Stimulated activated CD4-positive, alpha-beta T cell treated with anti-CD3 and anti-CD28 coated beads, Interleukin-1b, Interleukin-23, amount 100 ng/mL, for 48 hours (primary cell): ENCODE data around the gene URB2.
"Not testable (repeated sequence)": the region's sequence is repeated elsewhere in the genome, so short reads cannot be mapped to it uniquely, and the experiment has no call there.

Experiments
- DNase-seq: peaks from one replicate; pipeline ENCODE4 v3.0.0-alpha.2; 2020

Gene URB2

DNA sequence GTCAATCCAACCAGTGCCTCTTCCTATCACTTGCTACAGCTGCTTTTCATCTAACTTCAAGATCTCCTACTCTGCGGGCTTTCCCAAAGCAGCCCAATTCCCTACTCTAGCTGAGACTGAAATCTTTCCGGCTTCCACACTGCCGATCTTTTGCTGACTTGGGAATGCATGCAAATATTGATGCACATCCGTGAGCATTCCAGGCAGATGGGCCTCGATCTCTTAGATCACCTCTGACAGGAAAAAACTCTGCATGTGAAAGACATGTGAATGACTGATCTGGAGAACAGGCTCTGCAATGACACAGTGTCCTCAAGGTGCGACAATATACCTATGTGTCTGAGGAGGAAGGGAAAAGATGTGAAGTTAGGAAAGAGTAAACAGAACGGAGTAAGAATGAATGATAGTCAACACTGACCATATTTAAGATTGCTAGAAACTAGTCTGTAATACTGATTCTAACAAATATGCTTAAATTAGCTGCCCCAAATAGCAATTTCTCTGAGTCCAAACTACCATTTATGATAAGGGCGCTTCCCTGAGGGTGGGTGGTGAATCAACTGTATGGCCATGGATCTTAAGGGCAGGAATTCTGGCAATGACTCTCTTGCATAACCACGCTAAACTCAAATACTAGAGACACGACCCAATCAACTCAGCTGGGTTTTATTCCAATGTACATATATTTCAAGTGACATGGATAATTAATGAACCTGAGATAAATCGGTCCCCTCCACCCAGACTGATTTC lies 8.5 kb upstream of the URB2 start:
- no peak for DNase-seq

DNA sequence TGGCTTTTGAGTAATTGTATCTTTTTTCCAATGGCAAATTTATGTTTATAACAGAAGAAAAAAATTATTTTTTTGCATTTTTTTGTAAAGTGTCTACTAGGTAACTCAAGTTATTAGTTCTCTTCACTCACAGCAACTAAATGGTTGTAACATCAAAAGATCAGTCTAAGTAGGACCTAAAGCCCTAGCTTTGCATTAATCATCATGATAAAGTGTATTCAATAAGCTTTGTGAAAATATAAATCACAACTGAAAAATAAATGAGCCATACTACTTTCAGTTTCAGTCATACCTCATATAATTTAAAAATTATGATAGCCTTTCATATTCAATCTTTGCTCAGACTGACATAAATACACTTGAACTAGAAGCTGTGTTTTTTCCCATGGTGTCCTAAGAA lies 7.0 kb upstream of the URB2 start:
- DNase-seq: no peak

DNA sequence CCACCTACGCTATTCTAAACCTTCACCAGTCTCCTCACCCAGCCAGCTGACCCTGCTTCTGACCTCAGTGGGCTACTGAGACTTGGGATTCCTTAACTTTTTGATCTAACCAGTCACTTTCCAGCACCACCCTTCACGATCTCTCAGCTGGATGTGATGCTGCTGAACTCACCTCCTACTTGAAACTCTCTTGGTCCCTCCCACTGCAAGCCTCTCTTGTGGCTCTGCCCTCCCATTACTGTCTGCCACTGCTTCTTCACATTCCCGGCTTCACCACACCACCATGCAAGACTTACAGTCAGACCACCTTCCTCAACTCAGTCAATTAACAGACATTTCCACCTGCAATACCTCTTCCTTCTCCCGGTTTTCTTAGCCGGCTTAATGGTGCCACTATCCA lies 6.4 kb upstream of the URB2 start:
- DNase-seq: no peak

DNA sequence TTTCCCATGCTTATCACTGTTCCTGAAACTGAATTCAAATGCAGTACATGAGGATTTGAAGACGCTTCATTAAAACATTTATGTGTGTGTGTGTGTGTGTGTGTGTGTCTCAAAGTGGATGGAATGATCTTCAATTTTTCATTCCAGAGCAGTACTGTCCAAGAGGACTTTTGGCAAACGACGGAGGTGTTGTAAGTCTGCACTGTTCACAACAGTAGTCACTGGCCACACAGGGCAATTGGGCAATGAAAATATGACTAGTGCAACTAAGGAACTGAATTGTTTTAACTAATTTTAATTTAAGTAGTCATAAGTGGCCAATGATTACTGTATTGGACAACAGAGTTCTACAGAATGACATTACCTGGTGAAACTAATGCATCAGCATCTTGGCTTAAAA lies 5.2 kb upstream of the URB2 start:
- no peak for DNase-seq

DNA sequence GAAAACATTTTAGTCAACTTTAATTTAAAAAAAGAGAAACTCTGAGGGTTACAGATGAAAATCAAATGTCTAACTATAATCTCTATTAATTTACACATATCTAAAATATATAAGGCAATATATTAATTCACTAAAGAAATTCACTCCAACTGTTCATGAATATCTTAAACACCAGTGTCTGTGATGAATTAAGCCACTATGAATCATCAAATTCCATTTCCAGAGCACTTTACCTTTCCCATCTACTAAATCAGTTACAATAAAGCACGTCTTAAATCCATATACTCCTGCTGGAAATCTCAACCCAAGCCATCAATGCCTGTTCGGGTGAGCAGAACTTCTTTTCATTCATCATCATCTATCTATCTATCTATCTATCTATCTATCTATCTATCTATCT lies 4.4 kb upstream of the URB2 start:
- DNase-seq: no peak

DNA sequence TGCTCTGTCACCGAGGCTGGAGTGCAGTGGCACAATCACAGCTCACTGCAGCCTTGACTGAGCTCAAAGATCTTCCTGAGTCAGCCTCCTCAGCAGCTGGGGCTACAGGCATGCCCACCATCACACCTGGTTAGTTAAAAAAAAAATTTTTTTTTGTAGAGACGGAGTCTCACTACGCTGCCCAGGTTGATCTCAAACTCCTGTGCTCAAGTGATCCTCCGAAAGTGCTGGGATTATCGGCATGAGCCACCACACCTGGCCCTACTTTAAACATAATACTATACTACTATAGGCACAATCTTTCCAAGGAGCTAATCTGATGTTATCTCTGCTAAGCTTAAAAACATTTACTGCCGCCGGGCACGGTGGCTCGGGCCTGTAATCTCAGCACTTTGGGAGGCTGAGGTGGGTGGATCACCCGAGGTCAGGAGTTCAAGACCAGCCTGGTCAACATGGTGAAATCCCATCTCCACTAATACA lies 3.4 kb upstream of the URB2 start:
- not testable (repeated sequence) for DNase-seq

DNA sequence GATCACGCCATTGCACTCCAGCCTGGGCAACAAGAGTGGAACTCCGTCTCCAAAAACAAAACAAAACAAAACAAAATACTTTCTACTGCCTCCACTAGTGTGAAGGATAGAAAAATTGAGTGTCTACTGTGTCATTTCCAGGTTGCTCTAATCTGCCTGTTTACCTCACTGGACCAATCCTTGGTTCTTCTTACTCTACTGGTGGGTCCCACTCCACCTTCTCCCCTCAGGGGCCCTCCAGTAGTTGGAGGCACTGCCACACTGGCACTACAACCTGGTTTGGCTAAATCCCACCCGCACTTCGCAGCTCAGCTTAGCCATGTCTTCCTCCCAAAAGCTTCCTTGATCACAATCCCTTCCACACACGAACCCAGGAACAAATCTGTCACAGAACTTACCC lies 2.8 kb upstream of the URB2 start:
- DNase-seq: no peak

DNA sequence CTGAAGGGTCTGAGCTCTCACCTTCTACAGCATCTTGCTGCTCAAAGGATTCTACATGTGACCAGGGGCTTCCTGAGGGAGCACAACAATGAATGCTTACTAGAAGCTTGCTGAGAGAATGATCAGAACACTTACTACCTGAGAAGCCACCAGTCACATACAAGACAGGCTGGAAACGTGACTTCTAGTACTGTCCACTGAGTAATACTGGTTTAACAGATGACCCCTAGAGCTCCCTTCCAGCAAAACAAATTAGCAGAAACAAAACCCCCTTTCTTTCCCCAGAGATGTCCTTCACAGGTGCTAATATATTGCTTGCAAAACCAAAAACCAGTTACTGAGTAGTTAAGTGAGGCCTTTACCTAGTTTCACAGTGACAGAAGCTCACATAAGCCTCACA lies 2.2 kb upstream of the URB2 start:
- no peak for DNase-seq

DNA sequence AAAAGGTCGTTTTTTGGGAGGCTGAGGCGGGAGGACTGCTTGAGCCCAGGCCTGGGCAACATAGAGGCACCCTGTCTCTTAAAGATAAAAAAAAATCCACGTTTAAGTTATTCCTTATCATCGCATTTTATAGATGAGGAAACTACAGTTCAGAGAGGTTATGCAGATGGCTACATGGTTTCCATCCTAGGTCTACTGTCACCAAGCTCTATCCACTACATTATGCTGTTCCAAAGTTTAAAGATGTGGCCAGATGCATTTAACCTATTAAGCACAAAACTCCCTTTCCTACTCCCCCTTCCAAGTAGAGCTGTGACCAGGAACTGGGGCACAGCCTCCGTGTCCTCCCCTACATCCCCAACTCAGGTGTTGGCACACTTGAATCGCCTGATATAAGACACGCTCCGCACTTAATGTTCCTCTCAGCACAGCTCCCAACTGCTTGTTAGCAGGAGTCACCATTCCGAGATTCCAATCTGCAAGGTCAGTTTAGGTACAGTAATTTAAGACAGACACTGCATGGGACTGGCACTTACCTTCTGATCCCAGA lies 1.5 kb upstream of the URB2 start:
- no peak for DNase-seq

DNA sequence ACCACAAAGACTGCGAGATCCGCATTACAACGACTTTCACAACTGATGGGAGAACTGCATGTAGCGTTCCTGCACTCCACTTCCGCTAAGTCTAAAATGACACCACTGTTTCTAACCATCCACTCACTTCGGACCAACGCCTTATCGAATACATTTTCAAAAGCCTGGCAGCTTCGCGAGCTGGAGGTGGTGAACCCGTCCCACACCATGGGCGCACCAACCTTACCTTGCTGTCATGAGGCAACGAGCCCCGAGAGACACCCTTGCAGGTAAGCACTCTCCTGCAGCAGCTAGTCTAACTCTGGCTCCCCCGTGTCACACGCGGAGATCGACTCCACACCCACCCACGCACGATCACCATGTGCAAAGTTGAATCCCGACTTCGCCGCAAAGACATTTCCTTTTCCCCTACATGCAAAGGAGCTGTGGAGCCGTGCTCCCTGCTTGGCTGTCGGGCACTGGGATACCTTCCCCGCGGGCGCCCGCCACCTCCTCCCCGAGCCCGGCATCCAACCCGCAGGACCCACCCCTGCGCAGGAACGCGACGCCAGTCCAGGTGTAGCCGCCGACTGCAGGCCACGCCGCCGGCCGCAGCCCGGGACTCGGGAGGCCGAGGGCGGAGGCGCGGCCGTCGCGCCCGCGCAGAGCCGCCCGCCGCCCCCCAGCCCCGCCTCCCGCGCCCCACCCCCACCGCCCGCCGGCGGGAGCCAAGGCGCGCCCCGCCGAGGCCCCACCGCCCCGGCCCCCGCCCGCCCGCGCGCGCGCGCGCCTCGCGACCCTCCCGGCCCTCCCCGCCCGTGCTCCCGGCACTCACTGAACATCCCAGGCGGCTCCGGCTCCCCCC lies 754 bp upstream of the URB2 start:
- DNase-seq: peak; percentile 60

DNA sequence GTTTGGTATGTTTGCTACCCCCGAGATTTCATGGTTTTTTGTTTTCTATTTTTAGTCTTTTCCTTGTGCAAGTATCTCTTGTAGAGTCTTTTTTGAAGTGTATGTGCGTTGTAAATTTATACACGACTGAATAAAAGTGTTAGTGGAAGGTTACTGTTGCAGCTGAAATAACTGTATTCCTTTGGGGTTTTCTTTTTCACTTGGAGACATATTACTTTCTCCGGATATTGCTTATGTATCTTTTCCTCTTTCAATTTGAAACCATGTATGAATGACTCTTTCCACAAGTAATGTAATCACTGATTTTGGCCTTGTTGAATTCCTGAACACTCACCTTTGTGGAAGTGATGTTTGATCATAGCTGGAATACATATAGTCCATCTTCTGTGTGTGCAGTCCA lies 956 bp downstream of the URB2 start:
- no peak for DNase-seq

DNA sequence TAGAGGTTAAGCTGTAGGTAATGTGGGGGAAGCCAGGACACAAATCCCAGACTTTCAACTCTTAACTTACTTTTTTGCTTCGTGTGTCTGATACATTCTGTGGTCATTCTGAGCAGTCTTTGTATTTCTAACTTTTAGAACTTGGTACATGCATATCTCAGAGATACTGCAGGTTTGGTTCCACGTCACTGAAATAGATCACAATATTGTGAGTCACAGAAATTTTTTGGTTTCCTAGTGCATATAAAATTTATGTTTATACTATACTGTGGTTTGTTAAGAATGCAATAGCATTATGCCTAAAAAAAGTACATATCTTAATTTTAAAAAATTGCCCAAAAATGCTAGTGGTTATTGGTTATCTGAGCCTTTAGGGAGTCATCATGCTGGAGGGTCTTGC lies 3.2 kb downstream of the URB2 start:
- no peak for DNase-seq

DNA sequence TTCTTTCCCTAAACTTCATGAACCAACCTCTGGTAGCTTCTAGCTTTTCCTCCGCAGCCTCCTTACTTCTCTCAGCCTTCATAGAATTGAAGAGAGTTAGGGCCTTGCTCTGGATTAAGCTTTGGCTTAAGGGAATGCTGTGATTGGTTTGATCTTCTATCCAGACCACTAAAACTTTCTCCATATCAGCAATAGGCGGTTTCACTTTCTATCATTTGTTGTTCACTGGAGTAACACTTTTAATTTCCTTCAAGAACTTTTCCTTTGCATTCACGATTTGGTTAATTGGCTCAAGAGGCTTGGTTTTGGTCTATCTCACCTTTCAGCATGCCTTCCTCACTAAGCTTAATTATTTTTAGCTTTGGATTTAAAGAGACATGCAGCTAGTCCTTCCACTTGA lies 5.1 kb downstream of the URB2 start:
- DNase-seq: no peak

DNA sequence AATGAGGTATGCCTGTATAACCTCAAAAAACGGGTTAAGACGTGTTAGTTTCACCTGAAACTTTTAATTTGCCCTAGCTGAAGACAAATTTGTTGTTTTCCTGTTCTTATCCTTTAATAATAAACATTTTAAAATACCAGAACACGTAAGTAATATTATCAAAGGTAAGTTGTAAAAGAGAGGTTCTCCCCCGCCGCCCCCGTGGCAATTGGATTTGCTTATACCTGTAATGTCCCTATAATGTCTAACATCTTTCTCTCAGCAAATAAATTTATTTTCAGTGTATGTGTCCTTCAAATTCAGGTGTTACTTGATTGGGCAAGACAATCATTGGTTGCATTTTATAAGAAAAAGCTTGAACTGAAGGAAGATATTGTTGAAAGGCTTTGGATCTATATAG lies 5.9 kb downstream of the URB2 start:
- DNase-seq: no peak

DNA sequence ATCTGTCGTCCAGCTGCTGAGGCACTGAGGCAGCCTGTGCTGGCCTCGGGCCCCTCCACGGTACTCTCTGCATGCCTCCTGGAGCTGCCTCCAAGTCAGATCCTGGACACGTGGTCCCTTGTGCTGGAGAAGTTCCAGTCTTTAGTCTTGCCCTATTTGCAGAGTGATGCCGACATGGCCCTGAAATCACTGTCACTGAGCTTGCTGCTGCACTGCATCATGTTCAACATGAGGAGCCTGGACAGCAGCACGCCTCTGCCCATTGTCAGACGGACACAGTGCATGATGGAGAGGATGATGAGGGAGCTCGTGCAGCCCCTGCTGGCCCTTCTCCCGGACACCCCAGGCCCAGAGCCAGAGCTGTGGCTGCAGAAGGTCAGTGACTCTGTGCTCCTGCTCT lies 10.0 kb downstream of the URB2 start:
- DNase-seq: no peak

DNA sequence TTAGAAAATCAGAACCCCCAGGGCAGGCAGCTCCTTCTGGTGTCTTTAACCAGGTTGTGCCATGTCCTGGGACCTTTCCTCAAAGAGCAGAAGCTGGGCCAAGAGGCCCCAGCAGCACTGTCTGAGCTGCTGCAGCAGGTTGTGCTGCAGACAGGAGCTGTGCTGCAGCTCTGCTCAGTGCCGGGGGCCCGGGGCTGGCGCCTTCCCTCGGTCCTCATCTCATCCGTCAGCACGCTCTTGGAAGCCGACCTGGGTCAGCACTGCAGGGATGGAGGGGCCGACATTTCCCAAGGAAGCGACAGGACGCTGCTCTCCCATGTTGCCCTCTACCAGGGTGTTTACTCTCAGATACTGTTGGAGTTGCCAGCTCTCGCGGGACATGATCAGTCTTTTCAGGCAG lies 11.7 kb downstream of the URB2 start:
- no peak for DNase-seq

DNA sequence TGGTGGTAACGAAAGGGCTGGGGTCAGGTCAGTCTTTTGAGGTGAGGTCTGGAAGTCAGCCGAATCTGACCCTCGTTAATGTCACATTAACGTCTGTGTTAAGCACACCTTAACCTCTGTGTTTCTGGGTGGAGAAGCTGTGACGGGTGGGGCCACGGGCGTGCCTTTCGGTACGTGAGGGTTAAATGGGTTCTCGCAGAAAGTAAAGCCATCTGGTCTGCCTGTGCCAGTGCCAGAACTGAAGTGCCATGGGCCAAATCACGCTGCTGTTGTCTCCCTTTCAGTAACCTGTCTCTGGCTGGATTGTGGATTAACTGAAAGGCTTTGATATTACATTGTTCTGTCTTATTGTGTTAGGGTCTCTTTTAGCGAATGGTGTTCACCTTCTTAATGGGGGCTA lies 14.4 kb downstream of the URB2 start:
- DNase-seq: no peak

DNA sequence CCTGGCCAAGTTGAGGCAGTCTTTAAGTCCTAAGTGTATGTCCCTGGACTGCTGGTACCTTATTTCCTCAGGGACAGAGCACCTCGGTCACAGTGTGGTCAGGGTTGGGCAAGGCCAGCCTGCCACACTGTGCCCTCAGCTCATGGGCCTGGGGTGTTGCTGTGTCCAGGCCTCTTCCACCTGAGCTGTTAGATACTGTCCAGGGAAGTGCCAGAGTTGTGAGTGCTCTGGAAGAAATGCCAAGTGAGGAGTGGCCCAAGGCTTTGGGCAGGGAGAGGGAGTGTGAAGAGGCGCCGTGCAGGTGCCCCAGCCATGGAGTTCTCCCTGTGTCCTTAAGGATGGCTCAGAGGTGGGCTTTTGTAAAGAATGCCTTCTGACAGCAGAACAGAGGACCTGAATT lies 15.3 kb downstream of the URB2 start:
- no peak for DNase-seq

DNA sequence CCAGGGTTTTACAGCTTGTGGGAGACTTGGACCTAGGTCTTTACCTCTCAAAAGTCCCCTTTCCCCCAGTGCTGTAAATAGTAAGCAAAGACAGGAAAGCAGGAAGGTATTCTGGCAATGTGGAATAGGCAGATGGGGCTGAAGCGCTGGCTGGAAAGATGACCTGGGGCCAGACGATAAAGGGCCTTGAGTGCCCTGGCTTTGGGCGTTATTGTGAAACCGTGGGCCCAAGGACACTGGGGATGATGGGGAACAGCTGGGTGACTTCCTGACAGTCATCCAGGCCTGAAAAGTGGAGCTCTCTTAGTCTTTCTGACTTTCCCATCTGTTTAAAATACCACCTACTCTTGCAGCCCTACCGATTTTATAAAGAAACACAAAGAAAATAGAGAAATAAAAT lies 16.3 kb downstream of the URB2 start:
- DNase-seq: no peak

DNA sequence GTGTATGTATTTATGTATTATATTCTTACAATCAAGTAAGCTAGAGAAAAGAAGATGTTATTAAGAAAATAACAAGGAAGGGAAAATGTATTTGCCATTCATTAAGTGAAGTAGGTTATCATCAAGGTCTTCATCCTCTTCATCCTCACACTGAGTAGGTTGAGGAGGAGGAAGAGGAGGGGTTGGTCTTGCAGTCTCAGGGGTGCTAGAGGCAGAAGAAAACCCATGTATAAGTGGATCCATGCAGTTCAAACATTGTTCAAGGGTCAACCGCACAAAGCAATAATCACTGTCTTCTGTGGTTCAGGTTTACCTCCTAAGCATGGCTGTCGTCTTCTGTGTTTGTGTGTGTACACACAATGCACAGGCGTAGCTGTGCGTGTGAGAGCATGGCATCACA lies 16.9 kb downstream of the URB2 start:
- DNase-seq: no peak

DNA sequence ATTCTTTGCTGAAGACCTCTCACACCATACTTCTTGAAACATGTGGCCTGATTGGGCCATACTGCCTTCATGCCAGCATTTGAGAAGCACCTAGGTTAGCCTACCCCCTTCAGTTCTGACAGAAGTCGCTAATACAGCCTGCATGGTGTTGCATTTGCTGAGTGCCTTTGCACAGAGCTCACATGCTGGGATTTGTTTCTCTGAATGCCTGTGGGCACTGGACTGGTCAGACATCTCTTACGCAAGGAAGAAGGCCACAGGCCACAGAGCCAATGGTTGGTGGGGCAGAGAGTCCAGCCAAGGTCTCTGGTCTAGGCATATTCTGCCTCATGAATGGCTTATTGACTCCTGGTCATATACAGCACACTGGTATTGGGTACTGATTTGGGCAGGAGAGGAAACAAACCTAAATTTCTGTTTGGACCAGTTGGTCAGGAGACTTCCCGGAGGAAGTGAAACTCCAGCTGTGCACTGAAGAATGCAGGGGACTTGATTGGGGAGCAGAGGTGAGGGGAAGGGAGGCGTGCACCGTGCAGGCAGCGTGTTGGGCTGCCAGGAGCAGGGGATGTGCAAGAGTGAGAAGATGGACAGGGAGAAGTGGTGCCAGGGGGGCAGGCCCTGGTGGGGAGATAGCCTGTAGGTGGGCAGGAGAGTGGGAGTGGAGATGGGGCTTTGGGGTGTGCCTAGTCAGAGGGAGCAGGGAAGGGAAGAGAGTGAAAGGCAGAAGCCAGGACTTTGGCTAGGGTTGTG lies 18.1 kb downstream of the URB2 start:
- DNase-seq: no peak

DNA sequence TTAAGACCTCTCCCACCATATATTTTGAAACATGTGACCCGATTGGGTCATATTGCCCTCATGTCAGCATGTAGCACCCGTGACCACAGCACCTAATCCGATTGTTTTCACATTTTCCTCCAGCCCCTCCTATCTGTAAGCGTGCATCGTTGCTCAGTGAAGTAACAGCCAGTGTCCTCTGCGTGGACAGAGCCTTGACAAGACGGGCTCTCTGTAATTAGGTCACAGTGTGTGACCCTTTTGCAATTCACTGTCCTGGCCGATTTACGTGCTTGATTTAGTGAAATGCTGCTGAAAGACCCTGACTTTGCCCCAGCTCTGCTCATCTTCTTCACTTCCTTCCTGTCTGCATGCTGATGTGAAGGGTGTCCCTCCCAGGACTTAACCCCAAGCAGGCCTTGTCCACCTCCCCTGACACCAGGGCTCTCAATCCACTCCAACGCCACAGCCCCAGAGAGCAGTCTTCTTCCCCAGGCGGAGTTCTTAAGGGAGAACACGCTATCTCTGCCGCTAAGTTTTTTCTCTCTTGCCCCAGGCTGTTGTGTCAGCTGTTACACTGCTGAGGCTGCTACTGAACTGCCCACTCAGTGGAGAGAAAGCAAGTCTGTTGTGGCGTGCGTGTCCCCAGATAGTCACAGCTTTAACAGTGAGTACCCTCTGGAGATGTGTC lies 19.4 kb downstream of the URB2 start:
- no peak for DNase-seq

DNA sequence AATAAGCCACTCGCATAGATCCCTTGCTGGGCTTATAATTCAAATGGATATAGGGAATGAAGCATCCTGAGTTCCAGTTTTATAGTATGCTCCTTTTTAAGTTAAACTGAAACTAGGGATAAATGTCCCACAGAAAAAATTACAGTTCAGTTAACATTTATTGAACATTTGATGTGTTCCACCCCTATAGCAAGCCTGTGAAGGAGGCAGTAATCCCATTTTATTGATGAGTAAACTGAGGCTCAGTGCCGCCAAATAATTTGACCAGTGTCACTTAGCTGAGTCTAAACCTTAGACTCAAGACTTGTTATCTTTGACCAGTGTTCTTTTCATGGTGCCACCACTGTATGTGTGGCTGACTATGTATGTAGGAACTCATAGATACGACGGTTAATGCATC lies 22.4 kb downstream of the URB2 start:
- no peak for DNase-seq
